Inflammatory macrophage treated with lipopolysaccharide for 1 hour (primary cell): ENCODE measurements around the gene SFSWAP.

Source experiments
- DNase-seq, 2 donors: peaks; one replicate each; pipeline ENCODE4 v3.0.0-alpha.2; 2020 to 2022

Gene SFSWAP

DNA sequence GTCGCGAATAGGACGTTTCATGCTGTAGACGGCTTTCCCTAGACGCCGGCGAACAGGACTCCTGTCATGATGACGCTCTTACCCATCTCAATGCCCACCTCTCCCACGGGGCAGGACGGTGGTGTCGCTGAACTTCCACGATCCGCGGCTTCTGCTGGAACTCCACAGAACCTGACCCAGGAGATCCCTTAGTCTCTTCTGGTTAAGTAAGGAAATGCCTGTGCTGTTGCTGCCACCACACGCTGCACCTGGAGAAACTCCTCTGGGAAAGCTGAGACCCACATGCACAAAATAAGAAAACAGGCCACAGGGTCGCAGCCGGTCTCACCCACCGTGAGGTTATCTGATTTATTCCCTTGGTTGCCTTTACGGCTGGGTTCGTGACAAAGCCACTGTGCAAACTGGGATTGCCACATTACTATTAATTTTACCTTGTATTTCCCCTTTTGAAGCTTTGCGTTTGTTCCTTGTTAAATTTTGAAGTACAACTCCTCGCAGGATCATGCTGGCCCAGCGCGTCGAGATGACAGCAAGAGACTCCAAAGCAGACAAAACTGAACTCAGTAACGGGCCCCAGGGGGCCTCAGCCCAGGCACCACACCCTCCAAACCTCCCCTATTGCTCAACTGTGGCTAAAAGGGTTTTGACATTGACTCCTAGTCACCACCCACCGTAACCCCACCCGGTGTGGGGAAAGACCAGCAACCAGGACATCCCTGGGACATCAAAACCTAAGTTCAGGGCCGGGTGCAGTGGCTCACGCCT lies 108.1 kb downstream of the SFSWAP start:
- DNase-seq, result peak; percentile 49 to 78

DNA sequence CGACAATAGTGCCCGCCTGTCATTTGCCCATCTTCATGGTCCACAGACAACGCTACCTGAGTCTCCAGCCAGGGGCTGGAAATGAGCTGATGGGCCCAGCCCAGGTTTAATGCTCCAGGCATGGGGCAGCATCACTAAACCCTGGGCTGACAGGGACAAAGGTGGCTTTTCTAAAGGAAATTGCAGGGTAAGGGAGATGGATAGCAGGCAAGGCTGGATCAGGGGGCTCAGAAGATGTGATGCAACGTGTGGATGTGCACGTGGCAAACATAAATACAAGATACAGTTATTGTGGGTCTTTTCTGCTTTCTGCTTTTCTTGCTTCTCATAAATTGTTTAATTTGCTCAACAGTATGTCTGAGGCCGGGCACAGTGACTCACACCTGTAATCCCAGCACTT lies 113.6 kb downstream of the SFSWAP start:
- no peak for DNase-seq

DNA sequence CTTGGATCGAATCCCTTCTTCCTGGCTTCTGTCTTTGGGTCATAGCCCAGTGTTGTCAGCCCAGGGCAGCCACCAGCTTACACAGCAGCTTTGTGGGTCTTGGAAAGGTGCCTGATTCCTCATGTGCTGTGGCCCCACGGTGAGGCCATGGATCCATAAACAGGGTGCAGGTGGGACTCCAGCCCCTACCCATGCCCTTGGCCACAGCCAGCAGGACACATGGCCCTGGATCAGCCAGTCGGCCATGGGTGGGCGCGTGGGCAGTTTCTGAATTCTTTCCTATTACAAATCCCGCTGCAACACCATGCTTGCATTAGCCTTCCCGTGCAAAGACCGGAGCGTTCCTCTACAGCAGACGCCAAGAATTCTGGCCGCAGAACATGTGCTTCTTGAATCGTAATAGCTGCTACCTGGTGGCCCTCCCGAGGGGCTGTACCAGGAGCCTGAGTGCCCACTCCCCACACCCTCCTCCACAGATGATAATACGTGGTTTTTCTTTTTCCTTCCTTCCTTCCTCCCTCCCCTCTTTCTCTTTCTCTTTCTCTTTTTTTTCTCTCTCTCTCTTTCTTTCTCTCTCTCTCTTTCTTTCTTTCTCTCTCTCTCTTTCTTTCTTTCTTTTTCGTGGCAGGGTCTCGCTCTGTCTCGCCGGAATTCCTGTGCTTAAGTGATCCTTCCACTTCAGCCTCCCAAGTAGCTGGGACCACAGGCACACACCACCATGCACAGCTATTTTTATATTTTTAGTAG lies 114.4 kb downstream of the SFSWAP start:
- no peak for DNase-seq

DNA sequence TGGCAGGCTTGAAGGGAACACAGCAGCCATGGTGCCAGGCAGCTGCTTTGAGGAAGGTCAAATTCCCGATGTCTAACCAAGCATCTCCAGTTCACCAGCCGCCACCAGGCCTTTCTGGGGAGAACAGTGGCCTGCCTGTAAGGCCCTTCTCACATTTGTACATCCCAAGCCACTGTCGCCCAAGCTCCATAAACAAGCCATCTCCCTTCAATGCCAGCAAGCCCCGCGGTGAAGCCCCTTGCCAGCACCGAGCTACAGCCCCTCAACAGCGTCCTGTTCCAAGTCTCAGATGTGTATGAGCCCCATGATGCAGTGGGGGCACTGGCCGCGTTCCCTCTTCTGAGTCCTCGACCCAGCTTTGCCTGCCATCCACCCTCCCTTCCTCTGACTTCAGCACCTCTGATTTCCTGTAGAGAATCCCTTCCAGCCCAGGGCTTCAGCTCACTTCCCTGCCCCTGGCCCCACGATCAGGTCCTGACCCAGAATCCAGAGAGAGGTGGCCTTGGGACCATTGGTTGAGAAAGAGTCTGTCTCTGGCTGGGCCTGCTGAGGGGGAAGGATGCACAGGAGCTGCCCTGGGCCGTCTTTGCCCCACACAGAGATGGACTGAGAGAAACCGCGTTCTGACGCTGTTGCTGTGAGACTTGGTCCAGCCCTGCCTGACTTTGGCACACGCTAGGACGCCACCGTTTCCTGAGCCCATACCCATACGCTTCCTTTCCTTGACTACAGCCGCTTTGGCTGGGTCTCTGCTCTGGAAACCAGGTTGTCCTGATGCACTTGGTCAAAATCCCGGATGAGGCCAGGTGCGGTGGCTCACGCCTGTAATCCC lies 115.4 kb downstream of the SFSWAP start:
- DNase-seq, result no peak

DNA sequence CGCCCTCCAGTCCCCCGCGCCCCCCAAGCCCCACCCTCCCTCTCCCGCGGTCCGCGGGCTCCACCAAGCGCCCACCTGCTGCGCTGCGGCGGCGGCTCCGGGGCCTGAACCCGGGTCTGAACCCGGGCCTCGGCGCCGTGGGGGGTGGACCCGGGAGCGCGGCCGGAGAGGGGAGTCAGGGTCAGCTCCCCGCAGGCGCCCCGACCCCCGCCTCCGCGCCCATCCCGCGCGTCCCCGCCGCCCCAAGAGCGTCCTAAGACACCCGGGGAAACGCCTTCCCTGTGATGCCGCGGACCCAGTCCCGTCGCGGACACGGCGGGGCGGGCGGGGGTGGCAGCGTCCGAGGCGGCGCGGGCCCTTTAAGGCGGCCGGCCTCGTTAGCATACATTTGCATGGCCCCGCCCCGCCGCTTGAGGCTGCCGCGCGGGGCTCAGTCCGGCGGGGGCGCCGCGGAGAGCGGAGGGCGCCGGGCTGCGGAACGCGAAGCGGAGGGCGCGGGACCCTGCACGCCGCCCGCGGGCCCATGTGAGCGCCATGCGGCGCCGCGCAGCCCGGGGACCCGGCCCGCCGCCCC lies 117.2 kb downstream of the SFSWAP start, which contains the start of gene MMP17:
Gene MMP17 (plus strand): TSS at position 433 of the 574 bp plus-strand sequence. CDS start 102 bp downstream, at position 535.
- DNase-seq, result peak in 1 of 2 donors; percentile 60

DNA sequence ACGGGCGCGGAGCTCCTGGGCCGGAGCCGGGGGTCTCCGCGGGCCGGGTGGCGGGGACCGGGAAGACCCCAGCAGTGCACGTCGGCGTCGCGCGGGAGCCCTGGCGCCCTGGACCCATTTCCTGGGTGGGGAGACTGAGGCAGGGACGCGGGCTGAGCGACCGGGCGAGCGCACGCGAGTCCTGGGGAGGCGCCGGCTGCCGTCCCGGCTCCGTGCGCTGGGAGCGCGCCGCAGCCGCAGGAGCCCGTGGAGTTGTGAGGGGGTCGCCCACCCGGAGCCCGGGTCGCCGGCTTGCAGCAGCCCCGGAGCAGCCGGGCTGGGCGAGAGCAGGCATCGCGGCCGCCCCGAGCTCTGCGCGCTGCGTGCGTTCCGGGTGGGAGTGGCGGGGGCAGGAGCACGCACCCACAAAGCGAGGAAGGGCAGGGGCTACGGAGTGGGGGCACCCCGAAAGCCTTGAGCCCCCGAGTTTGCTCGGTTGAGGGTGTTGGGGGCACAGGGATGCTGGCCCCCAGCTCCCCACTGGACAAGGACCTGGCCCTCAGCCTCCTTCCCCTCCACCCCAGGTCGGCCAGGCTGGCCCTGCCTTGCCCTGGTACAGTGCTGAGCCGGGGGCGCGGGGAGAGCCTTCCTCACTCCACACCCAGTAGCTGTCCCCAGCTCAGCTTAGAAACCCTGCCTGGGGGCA lies 117.9 kb downstream of the SFSWAP start:
- peak in 1 of 2 donors; percentile 35 for DNase-seq

DNA sequence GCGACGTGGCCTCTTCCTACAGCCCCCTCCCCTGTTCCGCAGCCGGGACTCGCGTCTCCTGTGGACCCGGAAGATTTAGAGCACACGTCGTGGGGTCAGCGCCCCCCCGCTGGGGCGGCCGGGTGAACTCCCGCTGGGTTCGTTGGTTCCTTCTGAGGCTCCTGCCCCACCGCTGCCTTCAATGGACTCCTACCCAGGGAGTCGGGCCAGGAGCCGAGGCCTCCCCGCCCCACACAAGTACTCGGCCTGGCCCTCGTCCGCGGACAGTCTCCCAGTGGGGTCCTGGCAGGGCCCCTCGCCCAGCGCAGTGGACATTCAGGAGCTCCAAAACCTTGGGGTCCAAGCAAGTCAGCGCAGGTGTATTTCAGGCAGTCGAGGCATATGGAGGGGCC lies 118.5 kb downstream of the SFSWAP start:
- DNase-seq, result peak in 1 of 2 donors; percentile 30

DNA sequence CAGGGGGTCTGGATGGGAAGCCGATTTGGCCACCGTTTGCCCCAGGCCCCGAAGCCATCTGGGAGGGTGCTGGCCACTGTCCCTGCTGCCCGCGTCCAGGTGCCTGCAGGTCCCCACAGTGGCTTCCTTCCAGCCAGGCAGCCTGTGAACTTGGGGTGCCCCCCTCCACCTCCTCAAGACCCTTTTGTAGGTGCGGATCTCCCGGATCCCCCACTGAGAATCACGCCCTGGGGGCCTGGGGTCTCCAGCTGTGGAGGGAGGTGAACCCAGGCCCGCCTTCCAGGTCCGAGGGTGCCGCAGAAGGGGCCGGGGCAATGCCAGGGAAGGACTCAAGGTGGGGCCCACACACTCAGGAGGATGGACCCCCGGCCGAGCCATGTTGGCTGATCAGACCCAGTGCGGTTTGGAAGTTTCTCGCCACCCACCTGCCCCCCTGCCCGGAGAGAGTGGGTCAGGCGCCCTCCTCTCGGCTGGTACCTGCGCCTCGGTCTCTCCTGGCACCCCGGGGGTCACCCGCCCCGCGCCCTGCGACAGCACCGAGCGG lies 119.0 kb downstream of the SFSWAP start:
- no peak for DNase-seq

DNA sequence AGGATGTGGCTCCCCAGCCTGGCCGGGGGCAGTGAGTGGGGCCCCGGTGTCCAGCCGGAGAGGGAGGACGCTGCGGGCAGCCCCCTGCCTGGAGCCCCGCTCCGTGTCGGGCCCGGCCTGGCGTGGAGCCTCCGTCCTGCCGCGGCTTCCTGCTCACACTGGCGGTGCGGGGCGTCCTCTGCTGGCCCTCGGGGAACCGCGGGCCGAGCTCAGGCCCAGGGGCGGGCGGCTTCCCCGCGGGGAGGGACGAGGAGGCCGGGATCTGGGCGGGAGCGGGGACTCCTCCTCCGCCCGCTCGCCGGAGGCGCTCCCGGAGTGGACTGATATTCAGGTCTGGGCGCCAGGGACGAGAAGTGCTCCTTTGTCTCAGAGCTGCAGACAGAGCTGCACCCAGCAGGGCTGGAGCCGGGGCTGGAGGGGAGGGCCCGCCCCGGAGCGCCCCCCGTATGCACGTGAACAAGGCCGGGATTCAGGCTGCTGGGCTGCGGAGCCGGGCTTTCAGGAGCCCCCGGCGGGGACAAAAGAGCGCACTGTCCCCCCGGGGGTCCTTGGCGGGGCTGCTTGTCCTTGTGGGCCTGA lies 119.5 kb downstream of the SFSWAP start:
- peak; percentile 66 to 86 for DNase-seq

DNA sequence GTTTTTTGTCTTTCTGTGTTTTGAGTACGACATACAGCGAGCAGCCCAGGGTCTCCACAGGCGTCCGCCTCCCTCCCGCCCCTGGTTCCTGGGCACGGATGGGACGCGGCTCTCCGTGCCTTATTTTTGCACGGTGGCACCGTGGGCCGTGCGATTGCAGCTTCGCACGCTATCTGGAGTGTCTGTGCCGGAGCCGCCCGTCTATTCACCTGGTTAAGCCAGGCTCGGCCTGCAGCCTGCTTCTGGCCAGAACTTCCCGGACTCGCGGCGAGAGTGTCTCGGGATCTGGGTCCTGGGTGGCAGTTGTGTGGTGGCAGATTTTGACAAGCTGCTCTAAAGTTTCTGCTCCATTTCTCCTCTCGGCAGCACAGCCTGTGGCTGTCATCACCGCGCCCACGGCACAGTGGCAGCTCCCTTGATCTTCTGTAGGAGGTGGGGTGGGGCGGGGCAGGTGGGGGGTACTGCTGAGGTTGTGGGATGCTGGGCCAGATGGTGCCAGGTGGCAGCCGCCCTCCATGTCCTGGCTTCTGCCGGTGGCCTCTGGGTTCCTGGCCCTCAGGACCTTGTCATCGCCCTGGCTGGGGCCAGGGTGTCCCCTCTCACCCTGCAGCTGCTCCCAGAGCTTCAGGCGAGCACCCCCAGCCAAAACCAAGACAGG lies 120.2 kb downstream of the SFSWAP start:
- DNase-seq, result no peak

DNA sequence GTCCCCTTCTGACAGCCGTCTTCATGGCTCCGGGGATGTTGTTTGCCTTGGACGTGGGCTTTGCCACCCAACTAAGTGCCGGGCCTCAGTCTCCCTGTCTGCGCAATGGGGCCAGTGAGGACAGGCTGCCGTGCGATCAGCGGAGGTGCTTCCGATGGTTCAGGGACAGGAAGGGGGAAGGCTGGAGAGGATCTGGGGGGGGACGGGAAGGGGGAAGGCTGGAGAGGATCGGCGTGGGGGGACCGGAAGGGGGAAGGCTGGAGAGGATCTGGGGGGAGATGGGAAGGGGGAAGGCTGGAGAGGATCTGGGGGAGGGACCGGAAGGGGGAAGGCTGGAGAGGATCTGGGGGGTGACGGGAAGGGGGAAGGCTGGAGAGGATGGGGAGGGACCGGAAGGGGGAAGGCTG lies 120.7 kb downstream of the SFSWAP start:
- DNase-seq, result no peak

DNA sequence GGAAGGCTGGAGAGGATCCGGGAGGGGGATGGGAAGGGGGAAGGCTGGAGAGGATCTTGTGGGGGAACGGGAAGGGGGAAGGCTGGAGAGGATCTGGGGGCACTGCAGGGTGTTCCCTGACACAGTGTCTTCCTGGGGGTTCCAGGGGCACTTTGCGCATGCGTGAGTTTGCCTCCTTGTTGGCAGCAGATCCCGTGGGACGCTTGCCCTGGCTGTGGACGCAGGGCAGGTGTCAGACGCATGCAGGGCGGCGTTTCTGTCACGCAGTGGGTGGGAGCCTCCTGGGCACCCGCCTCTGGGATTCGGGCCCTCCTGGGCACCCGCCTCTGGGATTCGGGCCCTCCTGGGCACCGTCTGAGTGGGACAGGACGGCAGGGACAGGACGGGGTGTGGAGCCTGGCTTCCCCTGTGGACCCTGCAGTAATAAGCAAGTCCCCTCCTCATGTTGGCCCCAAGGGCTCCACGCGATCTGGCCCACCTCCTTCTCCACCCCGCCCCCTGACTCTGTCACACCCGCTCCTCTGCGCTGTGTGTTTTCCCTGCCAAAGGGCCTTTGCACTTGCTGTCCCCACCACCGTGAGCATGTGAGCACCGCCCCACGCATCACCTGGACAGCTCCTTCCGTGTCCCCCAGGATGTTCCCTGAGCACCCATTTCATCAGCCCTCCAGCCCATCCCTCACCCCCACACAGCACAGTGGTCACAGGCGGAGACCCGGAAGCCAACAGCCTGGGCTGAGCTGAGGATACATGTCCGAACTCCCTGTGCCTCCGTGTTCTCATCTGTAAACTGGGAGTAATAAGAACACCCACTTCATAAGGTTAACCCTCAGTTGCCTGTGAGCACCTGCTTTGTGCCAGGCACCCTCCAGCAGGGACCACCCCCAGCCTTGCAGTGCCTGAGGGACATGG lies 121.7 kb downstream of the SFSWAP start:
- DNase-seq, result no peak

DNA sequence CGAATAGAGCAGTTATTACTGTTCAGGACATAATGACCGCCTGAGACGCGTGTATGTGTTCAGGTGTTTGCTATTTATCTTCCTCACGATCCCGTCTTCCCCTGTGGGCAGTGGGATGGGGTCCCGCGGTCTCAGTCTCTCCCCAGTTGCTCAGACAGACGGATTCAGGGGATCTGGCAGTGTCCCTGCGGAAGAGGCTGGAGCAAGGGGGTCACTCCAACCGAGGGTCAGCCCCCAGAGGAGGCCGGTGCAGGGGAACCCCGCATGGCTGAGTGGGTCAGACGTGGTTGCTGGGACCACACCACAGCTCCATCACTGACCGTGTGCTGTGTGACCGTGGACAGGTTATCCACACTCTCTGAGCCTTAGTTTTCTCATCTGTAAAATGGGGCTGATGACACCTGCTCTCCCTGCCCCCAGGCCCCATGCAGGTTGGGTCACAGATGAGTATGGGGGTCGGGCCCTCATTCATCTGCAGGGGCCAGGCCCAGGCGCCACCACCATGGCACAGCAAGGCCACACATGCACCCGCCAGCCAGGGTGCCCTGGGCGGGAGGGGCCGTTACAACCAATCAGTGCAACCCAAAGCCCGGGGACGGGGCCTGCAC lies 122.5 kb downstream of the SFSWAP start:
- no peak for DNase-seq

DNA sequence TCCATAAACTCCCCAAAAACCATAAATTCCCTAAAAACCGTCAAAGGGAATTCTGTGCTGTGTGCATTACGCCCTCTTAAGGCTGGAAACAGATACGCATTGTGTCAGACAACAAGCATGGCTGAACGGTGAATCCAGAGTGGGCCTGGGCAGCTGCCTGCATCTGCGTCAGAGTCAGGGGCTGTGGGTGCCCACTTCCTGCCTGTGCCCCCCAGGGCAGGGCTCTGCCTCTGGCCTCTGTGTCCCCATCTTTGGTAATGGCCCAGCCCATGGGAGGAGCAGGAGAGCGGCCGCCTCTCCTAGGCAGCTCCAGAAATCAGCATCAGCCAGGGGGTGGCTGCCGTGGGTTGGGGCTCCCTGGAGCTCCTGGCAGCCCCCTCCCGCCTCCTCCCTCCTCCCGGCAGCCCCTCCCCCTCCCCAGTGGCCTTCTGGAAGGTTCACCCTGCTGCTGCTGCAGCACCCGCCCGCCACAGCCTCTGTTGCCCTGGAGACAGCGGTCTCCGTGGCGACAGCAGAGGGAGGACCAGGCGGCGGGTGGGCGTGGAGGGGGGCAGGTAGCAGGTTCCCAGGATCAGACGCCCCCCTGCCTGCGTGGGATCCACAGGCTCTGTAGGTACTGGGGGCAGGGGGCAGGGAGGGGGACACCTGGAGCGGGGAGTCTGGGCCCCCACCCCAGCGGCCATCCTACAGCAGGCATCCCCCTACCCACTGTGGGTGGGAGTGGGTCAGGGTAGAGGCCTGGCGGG lies 123.2 kb downstream of the SFSWAP start:
- no peak for DNase-seq

DNA sequence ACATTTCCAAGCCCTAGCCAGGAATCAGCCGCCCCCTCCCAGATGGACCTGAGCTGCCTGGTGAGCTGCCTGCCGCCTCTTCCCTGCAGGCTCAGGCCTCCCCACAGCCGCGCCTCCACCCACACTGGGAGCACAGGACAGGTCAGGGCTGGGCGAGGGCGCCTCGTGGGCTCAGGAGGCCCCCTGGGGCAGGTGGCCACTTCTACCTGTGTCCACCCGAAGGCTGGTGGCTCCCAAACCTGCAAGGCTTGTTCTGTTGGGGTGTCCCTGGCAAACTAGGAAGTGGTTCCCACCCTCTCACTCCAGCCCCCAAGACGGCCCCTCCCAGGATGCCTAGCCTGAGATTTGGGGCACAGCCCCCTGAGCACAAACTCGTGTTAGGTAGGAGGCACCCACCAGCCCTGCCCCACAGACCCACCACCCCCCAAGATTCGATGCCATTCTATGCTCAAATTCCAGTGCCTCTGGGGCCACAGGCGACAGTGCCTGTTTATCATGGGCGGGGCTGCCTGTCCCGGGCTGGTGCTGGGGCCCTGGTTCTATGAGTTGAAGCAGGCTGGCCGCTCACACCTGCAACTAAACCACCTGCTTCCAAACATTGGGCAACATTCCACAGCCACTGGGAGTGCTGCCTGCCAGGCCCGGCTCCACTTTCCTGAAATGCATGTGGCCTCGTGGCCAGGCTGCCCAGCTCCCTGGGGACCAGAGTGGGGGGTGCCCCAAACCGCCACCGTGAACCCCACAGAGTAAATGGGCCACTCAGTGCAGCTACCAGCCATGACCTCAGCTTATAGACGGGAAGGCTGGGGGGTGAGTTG lies 124.1 kb downstream of the SFSWAP start:
- no peak for DNase-seq

DNA sequence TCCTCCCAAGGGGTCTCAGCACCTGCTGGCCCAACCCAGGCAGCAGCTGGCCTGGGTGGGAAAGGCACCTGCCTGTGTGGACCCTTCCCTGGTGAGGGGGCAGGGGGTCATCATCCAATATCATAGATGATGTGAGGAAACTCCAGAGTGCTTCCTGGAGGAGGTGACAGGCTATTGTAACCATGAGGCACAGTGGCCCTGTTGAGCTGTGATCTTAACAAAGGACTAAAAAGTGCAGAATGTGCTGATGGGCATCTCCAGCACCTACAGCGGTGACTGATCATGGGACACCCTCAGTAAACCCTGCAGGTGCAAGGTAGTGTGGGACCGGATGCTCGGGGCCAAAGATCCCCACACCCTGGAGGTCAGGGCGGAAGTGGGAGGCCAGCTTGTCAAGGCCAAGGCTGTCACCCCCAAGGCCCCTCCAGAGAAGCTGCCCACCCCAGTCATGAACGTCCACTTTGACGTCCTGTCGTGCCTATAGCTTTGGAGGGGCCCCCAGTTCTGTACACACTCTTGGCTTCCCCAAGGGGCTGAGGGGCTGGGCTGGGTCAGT lies 124.8 kb downstream of the SFSWAP start:
- DNase-seq, result no peak

DNA sequence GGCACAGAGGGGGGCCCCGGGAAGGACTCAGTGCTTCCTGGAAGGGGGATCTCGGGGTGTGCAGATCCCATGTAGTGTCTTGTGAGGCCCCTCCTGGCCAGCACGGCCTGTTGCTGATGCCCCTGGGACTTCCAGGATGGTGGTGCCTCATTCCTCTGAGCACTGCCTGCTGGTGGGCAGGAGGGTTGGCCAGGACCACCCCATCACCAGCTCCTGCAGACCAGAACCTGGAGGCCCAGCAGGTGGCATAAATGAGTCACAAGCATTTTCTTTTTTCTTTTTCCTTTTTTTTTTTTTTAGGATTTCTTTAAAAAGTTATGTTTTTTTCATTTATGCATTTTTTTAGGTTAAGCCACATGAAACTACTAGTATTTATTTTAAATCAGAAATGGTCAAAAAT lies 125.3 kb downstream of the SFSWAP start:
- DNase-seq, result no peak
